DOHH2 (cell line): ENCODE measurements around the gene MRPL51.

ENCODE experiments used
- H3F3A ChIP-seq: fragments of 200-600 bp; sonication (generic), shearing (Covaris generic); 2 replicates; pipeline ENCODE4 v1.6.0; 2016; ENCODE audit warnings: antibody characterized with exemption, mild to moderate bottlenecking; ENCODE audit not compliant: control insufficient read depth, insufficient read depth
- H3K27ac ChIP-seq: fragments of 200-600 bp; sonication (generic); 2 replicates; pipeline ENCODE4 v1.5.1; 2014; ENCODE audit warnings: low read depth, mild to moderate bottlenecking, low read length, moderate library complexity
- H3K27me3 ChIP-seq: fragments of 200-600 bp; sonication (generic); 2 replicates; pipeline ENCODE4 v1.6.1; 2014; ENCODE audit warnings: mild to moderate bottlenecking, low read length, mixed read lengths; ENCODE audit not compliant: control insufficient read depth
- H3K36me3 ChIP-seq: fragments of 200-600 bp; sonication (generic); 2 replicates; pipeline ENCODE4 v1.6.1; 2014; ENCODE audit warnings: mild to moderate bottlenecking, low read length, moderate library complexity, mixed read lengths; ENCODE audit not compliant: control insufficient read depth
- H3K4me1 ChIP-seq: fragments of 200-600 bp; sonication (generic); 2 replicates; pipeline ENCODE4 v1.6.1; 2014; ENCODE audit warnings: mild to moderate bottlenecking, low read length, mixed read lengths; ENCODE audit not compliant: control insufficient read depth
- H3K4me2 ChIP-seq: fragments of 200-600 bp; sonication (generic); 2 replicates; pipeline ENCODE4 v1.6.0; 2014; ENCODE audit warnings: mild to moderate bottlenecking, low read length, moderate library complexity
- H3K4me3 ChIP-seq: fragments of 200-600 bp; sonication (generic); 2 replicates; pipeline ENCODE4 v1.5.1; 2014; ENCODE audit warnings: mild to moderate bottlenecking, low read length, mixed read lengths
- H3K79me2 ChIP-seq: fragments of 200-600 bp; sonication (generic); 2 replicates; pipeline ENCODE4 v1.6.1; 2014; ENCODE audit warnings: mild to moderate bottlenecking, low read length, mixed read lengths; ENCODE audit not compliant: control insufficient read depth
- H3K9me2 ChIP-seq: fragments of 200-600 bp; sonication (generic); replicated peaks from 2 replicates; pipeline ENCODE4 v1.6.1; 2014; ENCODE audit warnings: mild to moderate bottlenecking, low read length, mixed read lengths; ENCODE audit not compliant: control insufficient read depth
- H3K9me3 ChIP-seq: fragments of 200-600 bp; sonication (generic); 2 replicates; pipeline ENCODE4 v1.6.1; 2014; ENCODE audit warnings: antibody characterized with exemption, low read length, mixed read lengths; ENCODE audit not compliant: control insufficient read depth, insufficient read depth
- H4K20me1 ChIP-seq: fragments of 200-600 bp; sonication (generic); 2 replicates; pipeline ENCODE4 v1.6.0; 2014; ENCODE audit warnings: low read depth, mild to moderate bottlenecking, antibody characterized with exemption, low read length, moderate library complexity; ENCODE audit not compliant: control insufficient read depth, insufficient read depth
- EZH2phosphoT487 ChIP-seq: fragments of 200-600 bp; sonication (generic); IDR thresholded peaks from 2 replicates; pipeline ENCODE4 v1.6.1; 2017; ENCODE audit warnings: borderline replicate concordance, mild to moderate bottlenecking, antibody characterized with exemption, low read length, moderate library complexity, mixed read lengths
- TF ChIP-seq, protein P1 (sequence below): fragments of 200-600 bp; sonication (generic); IDR thresholded peaks from one replicate; pipeline ENCODE4 v1.5.1; 2014; ENCODE audit warnings: antibody characterized with exemption, mild to moderate bottlenecking, low read depth, low read length; ENCODE audit not compliant: poor library complexity, severe bottlenecking

The MRPL51 gene

DNA sequence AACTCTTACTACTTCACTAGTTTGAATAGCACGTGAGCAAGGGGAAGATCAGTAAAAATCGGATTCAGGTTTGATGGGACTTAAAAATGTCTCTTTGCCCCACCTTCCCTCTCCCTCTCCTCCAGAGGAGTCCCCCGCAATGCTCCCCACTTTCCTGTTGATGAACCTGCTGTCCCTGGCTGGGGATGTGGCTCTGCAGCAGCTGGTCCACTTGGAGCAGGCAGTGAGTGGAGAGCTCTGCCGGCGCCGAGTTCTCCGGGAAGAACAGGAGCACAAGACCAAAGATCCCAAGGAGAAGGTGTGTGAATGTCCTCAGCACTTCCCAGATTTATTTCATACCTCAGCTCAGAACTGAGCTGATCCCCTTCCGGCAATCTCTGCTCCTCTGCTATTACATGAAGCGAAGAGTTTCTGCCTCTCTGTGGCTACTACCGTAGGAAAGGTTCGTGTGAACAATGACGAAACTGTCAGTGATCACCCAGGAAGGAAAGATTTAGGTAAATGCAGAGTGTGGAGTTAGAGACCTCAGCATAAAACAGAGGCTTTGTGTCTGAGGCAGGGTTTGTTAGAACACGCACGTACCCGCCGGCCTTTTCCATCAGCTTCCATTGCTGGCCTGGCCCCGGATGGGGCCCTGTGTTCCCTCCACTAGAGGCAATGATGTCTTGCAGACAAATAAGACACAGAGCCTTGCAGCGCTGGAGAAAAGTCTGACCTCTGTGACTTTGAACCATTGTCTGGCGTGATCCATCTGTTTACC, 33.9 kb upstream of the MRPL51 start:
- H3K27ac ChIP-seq: no peak overlapping the region
- H3K4me3 ChIP-seq: no peak overlapping the region
- no peak overlapping the region for H3K4me2 ChIP-seq
- peaks cover 8% of the 10 kb centered on the region for H3K79me2 ChIP-seq
- no peak for TF ChIP-seq EZH2phosphoT487
- TF ChIP-seq, protein P1, sequence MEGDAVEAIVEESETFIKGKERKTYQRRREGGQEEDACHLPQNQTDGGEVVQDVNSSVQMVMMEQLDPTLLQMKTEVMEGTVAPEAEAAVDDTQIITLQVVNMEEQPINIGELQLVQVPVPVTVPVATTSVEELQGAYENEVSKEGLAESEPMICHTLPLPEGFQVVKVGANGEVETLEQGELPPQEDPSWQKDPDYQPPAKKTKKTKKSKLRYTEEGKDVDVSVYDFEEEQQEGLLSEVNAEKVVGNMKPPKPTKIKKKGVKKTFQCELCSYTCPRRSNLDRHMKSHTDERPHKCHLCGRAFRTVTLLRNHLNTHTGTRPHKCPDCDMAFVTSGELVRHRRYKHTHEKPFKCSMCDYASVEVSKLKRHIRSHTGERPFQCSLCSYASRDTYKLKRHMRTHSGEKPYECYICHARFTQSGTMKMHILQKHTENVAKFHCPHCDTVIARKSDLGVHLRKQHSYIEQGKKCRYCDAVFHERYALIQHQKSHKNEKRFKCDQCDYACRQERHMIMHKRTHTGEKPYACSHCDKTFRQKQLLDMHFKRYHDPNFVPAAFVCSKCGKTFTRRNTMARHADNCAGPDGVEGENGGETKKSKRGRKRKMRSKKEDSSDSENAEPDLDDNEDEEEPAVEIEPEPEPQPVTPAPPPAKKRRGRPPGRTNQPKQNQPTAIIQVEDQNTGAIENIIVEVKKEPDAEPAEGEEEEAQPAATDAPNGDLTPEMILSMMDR: no peak
- no peaks in the 10 kb centered on the region for H4K20me1 ChIP-seq
- peaks cover 100% of the 10 kb centered on the region for H3K36me3 ChIP-seq
- peaks cover 13% of the 10 kb centered on the region for H3K4me1 ChIP-seq
- no peaks in the 10 kb centered on the region for H3K9me3 ChIP-seq
- H3K27me3 ChIP-seq: no peaks in the 10 kb centered on the region
- H3F3A ChIP-seq: peaks cover 27% of the 10 kb centered on the region
- H3K9me2 ChIP-seq: no peaks in the 10 kb centered on the region

DNA sequence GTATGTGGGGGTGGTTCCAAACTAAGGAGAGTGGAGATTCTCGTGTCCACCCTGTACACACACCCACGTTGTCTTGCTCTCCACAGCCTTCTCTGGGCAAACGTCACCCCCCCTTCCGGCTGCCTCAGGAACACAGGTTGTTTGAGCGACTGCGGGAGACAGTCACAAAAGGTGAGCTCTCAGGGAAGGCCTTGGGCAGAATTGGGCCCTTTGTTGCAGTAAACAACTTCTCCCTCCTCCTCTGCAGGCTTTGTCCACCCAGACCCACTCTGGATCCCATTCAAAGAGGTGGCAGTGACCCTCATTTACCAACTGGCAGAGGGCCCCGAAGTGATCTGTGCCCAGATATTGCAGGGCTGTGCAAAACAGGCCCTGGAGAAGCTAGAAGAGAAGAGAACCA, 33.1 kb upstream of the MRPL51 start:
- no peak overlapping the region for H3K27ac ChIP-seq
- H3K9me3 ChIP-seq: no peaks in the 10 kb centered on the region
- peaks cover 20% of the 10 kb centered on the region for H3F3A ChIP-seq
- peaks cover 6% of the 10 kb centered on the region for H3K4me1 ChIP-seq
- H3K79me2 ChIP-seq: peaks cover 7% of the 10 kb centered on the region; the same call in 1 of the 2 replicates
- no peaks in the 10 kb centered on the region for H3K27me3 ChIP-seq
- no peaks in the 10 kb centered on the region for H3K9me2 ChIP-seq
- H4K20me1 ChIP-seq: no peaks in the 10 kb centered on the region
- peaks cover 100% of the 10 kb centered on the region for H3K36me3 ChIP-seq
- H3K4me2 ChIP-seq: no peak overlapping the region
- TF ChIP-seq, protein P1: no peak
- TF ChIP-seq EZH2phosphoT487: no peak
- no peak overlapping the region for H3K4me3 ChIP-seq

DNA sequence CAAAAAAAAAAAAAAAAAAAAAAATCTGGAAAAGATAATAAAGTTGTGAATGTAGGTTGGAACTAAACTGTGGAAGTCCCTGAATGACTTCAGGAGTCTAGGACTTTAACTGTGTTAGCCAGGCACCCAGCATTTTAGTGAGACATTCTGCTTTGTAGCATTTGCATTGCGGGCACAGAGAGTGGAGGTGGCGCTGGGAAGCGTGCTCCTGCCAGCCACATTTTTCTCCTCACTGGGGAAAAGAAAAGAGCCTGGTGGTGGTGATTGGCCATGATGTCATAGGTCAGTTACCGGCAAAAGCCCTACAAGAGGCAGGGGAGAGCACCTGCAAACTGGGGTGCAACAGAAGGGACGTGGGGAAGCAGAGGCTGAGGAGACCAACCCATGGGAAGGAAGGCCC, 31.6 kb upstream of the MRPL51 start:
- no peak overlapping the region for H3K27ac ChIP-seq
- H3K4me3 ChIP-seq: no peak overlapping the region
- H3F3A ChIP-seq: peaks cover 7% of the 10 kb centered on the region
- no peaks in the 10 kb centered on the region for H3K27me3 ChIP-seq
- TF ChIP-seq, protein P1: no peak
- TF ChIP-seq EZH2phosphoT487: no peak
- H3K9me2 ChIP-seq: no peaks in the 10 kb centered on the region
- no peaks in the 10 kb centered on the region for H3K9me3 ChIP-seq
- H4K20me1 ChIP-seq: no peaks in the 10 kb centered on the region
- H3K79me2 ChIP-seq: 0 out of 2 replicates have a peak, but pooled peaks cover 3% of the 10 kb centered on the region
- H3K36me3 ChIP-seq: peaks cover 98% of the 10 kb centered on the region
- H3K4me1 ChIP-seq: no peaks in the 10 kb centered on the region
- no peak overlapping the region for H3K4me2 ChIP-seq
